ENCODE results near the gene CDKAL1.
"Not testable (repeated sequence)": the region's sequence is repeated elsewhere in the genome, so short reads cannot be mapped to it uniquely, and the experiment has no call there.

GRCh38 chr6:20525208-20525607 is 9.0 kb upstream of the CDKAL1 start:
- TF ChIP-seq POLR2AphosphoS5 (IDR thresholded peaks at IDR 0.05; ENCODE audit: control insufficient read depth, insufficient read depth, low read depth, low read length); CTCF (IDR thresholded peaks at IDR 0.05 in 2 of 3, conservative IDR thresholded peaks at IDR 0.05 in 1 of 3; ENCODE audit: insufficient read depth in 2 of 3, low read depth in 1 of 3, low read length in 3 of 3): not testable (repeated sequence)

Data from K562 (cell line).